Thyroid gland (tissue), 4 donors: ENCODE data around the gene SCFD2. TPM values are rescaled to one million over a fixed set of nuclear protein-coding genes. Genes with fewer than 3 reads are reported as not detected.
A peak's percentile ranks its signal among the peaks of the same experiment; 100 is the strongest.

Experiments
- DNase-seq, 2 donors: peaks; one replicate each; pipeline ENCODE4 v3.0.0-alpha.2; 2019
- H3K27ac ChIP-seq, 3 donors: fragments of 200-600 bp; sonication (generic); 1 replicate in 2 of 3; 2 replicates in 1 of 3; pipeline ENCODE4 v1.5.1; 2016 to 2019; ENCODE audit warnings: mild to moderate bottlenecking in 1 of 3, moderate library complexity in 1 of 3
- H3K27me3 ChIP-seq: fragments of 200-600 bp; sonication (generic); one replicate; pipeline ENCODE4 v1.5.1; 2019
- H3K36me3 ChIP-seq, 2 donors: fragments of 200-600 bp; sonication (generic); one replicate each; pipeline ENCODE4 v1.5.1; 2016 to 2019
- H3K4me1 ChIP-seq, 2 donors: fragments of 200-600 bp; sonication (generic); one replicate each; pipeline ENCODE4 v1.5.1; 2017 to 2019
- H3K4me3 ChIP-seq, 3 donors: fragments of 200-600 bp; sonication (generic); replicated peaks in 1 of 3; 1 replicate in 2 of 3; 2 replicates in 1 of 3; pipeline ENCODE4 v1.5.1; 2016; ENCODE audit warnings: mild to moderate bottlenecking in 1 of 3
- H3K9me3 ChIP-seq: fragments of 200-600 bp; sonication (generic); one replicate; pipeline ENCODE4 v1.5.1; 2017
- POLR2A ChIP-seq, 2 donors: fragments of 450-650 bp; IDR thresholded peaks; one replicate each; pipeline ENCODE4 v1.6.1; 2017; ENCODE audit warnings: antibody characterized with exemption in 2 of 2, mild to moderate bottlenecking in 2 of 2, moderate library complexity in 1 of 2
- WGBS, 2 donors: methylation state at CpG; one replicate each; pipeline ENCODE4 v1.1.5; 2017; 5-methylcytosine and 5-hydroxymethylcytosine counted together
- intact Hi-C: fragments of 100-400 bp; cut with DNase I; formaldehyde crosslinking; loops from one replicate; pipeline ENCODE4 v1.15.1; 2023
- total RNA-seq, 4 donors: library from RNA; depleted of rRNA; stranded (reverse); fragments of >200 nt; gene quantifications; one replicate each; pipeline ENCODE4 v1.2.3, GENCODE V29; 2016
- TF ChIP-seq, protein P1 (sequence below), 6 experiments: fragments of 200-600 bp in 3 of 6; fragments of 450-650 bp in 3 of 6; sonication (generic) in 3 of 6; IDR thresholded peaks; one replicate each; pipeline ENCODE4 v1.5.1; 2016 to 2019; ENCODE audit warnings: antibody characterized with exemption in 6 of 6, mild to moderate bottlenecking in 2 of 6, inconsistent platforms in 1 of 6, moderate library complexity in 1 of 6

SCFD2 gene
- total RNA-seq, 4 donors from 2014 or later: 10.3 to 32.9 (median 28.2) TPM

- peaks cover 10 to 13% of the 10 kb centered on the region in 2 donors for H3K4me1 ChIP-seq
- TF ChIP-seq, protein P1, sequence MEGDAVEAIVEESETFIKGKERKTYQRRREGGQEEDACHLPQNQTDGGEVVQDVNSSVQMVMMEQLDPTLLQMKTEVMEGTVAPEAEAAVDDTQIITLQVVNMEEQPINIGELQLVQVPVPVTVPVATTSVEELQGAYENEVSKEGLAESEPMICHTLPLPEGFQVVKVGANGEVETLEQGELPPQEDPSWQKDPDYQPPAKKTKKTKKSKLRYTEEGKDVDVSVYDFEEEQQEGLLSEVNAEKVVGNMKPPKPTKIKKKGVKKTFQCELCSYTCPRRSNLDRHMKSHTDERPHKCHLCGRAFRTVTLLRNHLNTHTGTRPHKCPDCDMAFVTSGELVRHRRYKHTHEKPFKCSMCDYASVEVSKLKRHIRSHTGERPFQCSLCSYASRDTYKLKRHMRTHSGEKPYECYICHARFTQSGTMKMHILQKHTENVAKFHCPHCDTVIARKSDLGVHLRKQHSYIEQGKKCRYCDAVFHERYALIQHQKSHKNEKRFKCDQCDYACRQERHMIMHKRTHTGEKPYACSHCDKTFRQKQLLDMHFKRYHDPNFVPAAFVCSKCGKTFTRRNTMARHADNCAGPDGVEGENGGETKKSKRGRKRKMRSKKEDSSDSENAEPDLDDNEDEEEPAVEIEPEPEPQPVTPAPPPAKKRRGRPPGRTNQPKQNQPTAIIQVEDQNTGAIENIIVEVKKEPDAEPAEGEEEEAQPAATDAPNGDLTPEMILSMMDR (IDR thresholded peaks at IDR 0.05): no peak
- no peak for TF ChIP-seq POLR2A (IDR thresholded peaks at IDR 0.05)
- no peaks in the 10 kb centered on the region for H3K9me3 ChIP-seq
- intact Hi-C loops: loop anchor here (10.0 kb wide), 1 partner anchor 1532 kb away; the partner anchor contains the start of gene DCUN1D4
- H3K36me3 ChIP-seq: no peaks in the 10 kb centered on the region
- peak overlapping the region in 1 of 3 donors; percentile 82 for H3K4me3 ChIP-seq
- WGBS, 2 donors: 58 to 64% methylated on average over 5 of the region's 5 CpGs
- no peak for DNase-seq
- H3K27me3 ChIP-seq: no peaks in the 10 kb centered on the region
- peak overlapping the region in 2 of 3 donors; percentile 75 to 85 for H3K27ac ChIP-seq
Observed at GRCh38 chr4:53376900-53377299, 11.0 kb upstream of the SCFD2 start.

DNA sequence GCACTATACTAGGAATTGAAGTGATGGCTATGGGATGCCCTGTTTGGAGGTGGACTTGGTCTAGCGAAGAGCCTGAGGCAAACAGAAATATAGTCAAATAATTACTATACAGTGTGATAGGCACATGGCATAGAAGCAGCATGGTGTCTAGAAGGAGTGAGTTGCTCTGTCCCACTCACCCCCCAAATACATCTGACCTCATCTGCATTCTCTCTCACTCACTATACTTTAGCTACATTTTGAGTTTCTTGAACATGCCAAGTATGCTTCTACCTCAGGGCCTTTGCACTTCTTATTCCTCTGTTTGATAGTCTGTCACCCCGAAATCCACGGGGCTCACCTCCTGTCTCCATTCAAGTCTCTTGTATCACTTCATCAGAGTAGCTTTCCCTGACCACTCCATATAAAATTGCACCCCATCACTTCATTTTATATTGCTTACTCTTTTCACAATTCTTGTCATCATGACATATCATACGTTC lies 9.0 kb upstream of the SCFD2 start:
- WGBS, 2 donors: 84 to 88% methylated on average over 4 of the region's 4 CpGs
- H3K27me3 ChIP-seq: no peaks in the 10 kb centered on the region
- no peaks in the 10 kb centered on the region for H3K36me3 ChIP-seq
- H3K4me1 ChIP-seq: peaks cover 10 to 13% of the 10 kb centered on the region in 2 donors
- no peak for TF ChIP-seq POLR2A (IDR thresholded peaks at IDR 0.05)
- TF ChIP-seq, protein P1 (IDR thresholded peaks at IDR 0.05): no peak
- H3K27ac ChIP-seq: no peak overlapping the region
- DNase-seq: no peak
- intact Hi-C loops: loop anchor here (10.0 kb wide), 1 partner anchor 1530 kb away; the partner anchor contains the start of gene DCUN1D4
- H3K4me3 ChIP-seq: no peak overlapping the region
- no peaks in the 10 kb centered on the region for H3K9me3 ChIP-seq

GRCh38 chr4:53371843-53372521 lies 6.1 kb upstream of the SCFD2 start:
- WGBS, 2 donors: 73 to 80% methylated on average over 4 of the region's 4 CpGs
- DNase-seq: no peak
- no peaks in the 10 kb centered on the region for H3K9me3 ChIP-seq
- H3K27me3 ChIP-seq: no peaks in the 10 kb centered on the region
- no peaks in the 10 kb centered on the region for H3K4me1 ChIP-seq
- no peak overlapping the region for H3K4me3 ChIP-seq
- H3K36me3 ChIP-seq: no peaks in the 10 kb centered on the region
- intact Hi-C loops: loop anchor here (10.0 kb wide), 1 partner anchor 1527 kb away; the partner anchor contains the start of gene DCUN1D4
- TF ChIP-seq, protein P1 (IDR thresholded peaks at IDR 0.05): no peak
- TF ChIP-seq POLR2A (IDR thresholded peaks at IDR 0.05): no peak
- no peak overlapping the region for H3K27ac ChIP-seq

- Histone ChIP-seq H3K4me1 (no peaks in the 10 kb centered on the region), H3K4me3 (no peak overlapping the region), H3K27me3 (no peaks in the 10 kb centered on the region), H3K9me3 (no peaks in the 10 kb centered on the region), H3K36me3 (no peaks in the 10 kb centered on the region), H3K27ac (no peak overlapping the region)
- 86 to 92% methylated on average over 3 of the region's 3 CpGs for WGBS, 2 donors
- TF ChIP-seq, protein P1 (IDR thresholded peaks at IDR 0.05): no peak
- TF ChIP-seq POLR2A (IDR thresholded peaks at IDR 0.05): no peak
- intact Hi-C loops: loop anchor here (10.0 kb wide), 1 partner anchor 1526 kb away; the partner anchor contains the start of gene DCUN1D4
- no peak for DNase-seq
Observed at GRCh38 chr4:53371049-53371448, 5.2 kb upstream of the SCFD2 start.

GRCh38 chr4:53367721-53368120 lies 1.9 kb upstream of the SCFD2 start:
- DNase-seq: no peak
- Histone ChIP-seq H3K9me3 (no peaks in the 10 kb centered on the region), H3K36me3 (no peaks in the 10 kb centered on the region), H3K4me3 (no peak overlapping the region), H3K4me1 (peaks cover 12 to 22% of the 10 kb centered on the region in 2 donors), H3K27ac (no peak overlapping the region), H3K27me3 (no peaks in the 10 kb centered on the region)
- TF ChIP-seq, protein P1 (IDR thresholded peaks at IDR 0.05): no peak
- TF ChIP-seq POLR2A (IDR thresholded peaks at IDR 0.05): no peak
- intact Hi-C loops: no loop called here
- WGBS, 2 donors: 64 to 75% methylated on average over 2 of the region's 2 CpGs
